ENCODE results near the gene BLMH. TPM values are rescaled to one million over a fixed set of nuclear protein-coding genes. Genes with fewer than 3 reads are reported as not detected.
A peak's percentile ranks its signal among the peaks of the same experiment; 100 is the strongest.

The BLMH gene
- total RNA-seq, 2 donors from 2014 or later = 10.8 to 13.9 TPM

- Histone ChIP-seq H3K27ac (no peak overlapping the region), H3K9me3 (no peaks in the 10 kb centered on the region), H3K36me3 (peaks cover 17% of the 10 kb centered on the region), H3K4me3 (no peak overlapping the region), H3K27me3 (no peaks in the 10 kb centered on the region), H3K4me1 (no peaks in the 10 kb centered on the region)
- no peak for DNase-seq (ENCODE audit: low spot score)
- TF ChIP-seq, protein P1, sequence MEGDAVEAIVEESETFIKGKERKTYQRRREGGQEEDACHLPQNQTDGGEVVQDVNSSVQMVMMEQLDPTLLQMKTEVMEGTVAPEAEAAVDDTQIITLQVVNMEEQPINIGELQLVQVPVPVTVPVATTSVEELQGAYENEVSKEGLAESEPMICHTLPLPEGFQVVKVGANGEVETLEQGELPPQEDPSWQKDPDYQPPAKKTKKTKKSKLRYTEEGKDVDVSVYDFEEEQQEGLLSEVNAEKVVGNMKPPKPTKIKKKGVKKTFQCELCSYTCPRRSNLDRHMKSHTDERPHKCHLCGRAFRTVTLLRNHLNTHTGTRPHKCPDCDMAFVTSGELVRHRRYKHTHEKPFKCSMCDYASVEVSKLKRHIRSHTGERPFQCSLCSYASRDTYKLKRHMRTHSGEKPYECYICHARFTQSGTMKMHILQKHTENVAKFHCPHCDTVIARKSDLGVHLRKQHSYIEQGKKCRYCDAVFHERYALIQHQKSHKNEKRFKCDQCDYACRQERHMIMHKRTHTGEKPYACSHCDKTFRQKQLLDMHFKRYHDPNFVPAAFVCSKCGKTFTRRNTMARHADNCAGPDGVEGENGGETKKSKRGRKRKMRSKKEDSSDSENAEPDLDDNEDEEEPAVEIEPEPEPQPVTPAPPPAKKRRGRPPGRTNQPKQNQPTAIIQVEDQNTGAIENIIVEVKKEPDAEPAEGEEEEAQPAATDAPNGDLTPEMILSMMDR (IDR thresholded peaks at IDR 0.05) = no peak
Measured at GRCh38 chr17:30256756-30257506, 34.8 kb downstream of the BLMH start.

- no peak for DNase-seq (ENCODE audit: low spot score)
- TF ChIP-seq, protein P1 (IDR thresholded peaks at IDR 0.05) = no peak
- Histone ChIP-seq H3K27me3 (no peaks in the 10 kb centered on the region), H3K4me3 (no peak overlapping the region), H3K36me3 (peaks cover 20% of the 10 kb centered on the region), H3K4me1 (no peaks in the 10 kb centered on the region), H3K9me3 (no peaks in the 10 kb centered on the region), H3K27ac (no peak overlapping the region)
Measured at GRCh38 chr17:30254150-30254549, 37.6 kb downstream of the BLMH start.

- no peak for DNase-seq (ENCODE audit: low spot score)
- Histone ChIP-seq H3K27ac (no peak overlapping the region), H3K27me3 (no peaks in the 10 kb centered on the region), H3K4me1 (peaks cover 0 to 5% of the 10 kb centered on the region in 2 donors), H3K4me3 (no peak overlapping the region), H3K9me3 (no peaks in the 10 kb centered on the region), H3K36me3 (peaks cover 29% of the 10 kb centered on the region)
- TF ChIP-seq, protein P1 (IDR thresholded peaks at IDR 0.05) = no peak
Measured at GRCh38 chr17:30253312-30253711, 38.4 kb downstream of the BLMH start.

DNA sequence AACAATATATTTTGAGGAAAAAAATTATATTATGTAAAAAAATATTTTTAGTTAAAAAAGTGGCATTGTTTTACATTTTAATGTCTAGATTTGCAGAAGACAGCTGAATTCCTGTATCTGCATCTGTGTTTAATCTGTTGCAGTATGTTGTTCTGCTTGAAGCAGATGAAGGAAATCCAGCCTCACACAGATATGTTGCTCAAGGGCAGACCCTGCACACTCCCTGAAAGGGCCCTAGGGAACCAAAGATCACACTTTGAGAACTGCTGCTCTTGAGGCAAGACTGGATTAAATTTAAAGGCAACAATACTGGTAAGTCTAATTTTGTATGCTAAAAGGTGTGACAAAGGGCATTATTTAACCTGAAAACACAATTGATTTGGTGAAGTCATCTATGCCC is 39.8 kb downstream of the BLMH start:
- H3K4me1 ChIP-seq = peaks cover 0 to 5% of the 10 kb centered on the region in 2 donors
- no peak overlapping the region for H3K4me3 ChIP-seq
- H3K9me3 ChIP-seq = no peaks in the 10 kb centered on the region
- H3K27ac ChIP-seq = no peak overlapping the region
- TF ChIP-seq, protein P1 (IDR thresholded peaks at IDR 0.05) = no peak
- H3K27me3 ChIP-seq = no peaks in the 10 kb centered on the region
- no peak for DNase-seq (ENCODE audit: low spot score)
- H3K36me3 ChIP-seq = peaks cover 34% of the 10 kb centered on the region

GRCh38 chr17:30249460-30249859 is 42.3 kb downstream of the BLMH start:
- Histone ChIP-seq H3K4me1 (peaks cover 0 to 5% of the 10 kb centered on the region in 2 donors), H3K27ac (no peak overlapping the region), H3K9me3 (no peaks in the 10 kb centered on the region), H3K36me3 (peaks cover 30% of the 10 kb centered on the region), H3K27me3 (no peaks in the 10 kb centered on the region), H3K4me3 (no peak overlapping the region)
- DNase-seq (ENCODE audit: low spot score) = no peak
- TF ChIP-seq, protein P1 (IDR thresholded peaks at IDR 0.05) = no peak

- TF ChIP-seq, protein P1 (IDR thresholded peaks at IDR 0.05) = no peak
- no peak overlapping the region for H3K27ac ChIP-seq
- no peaks in the 10 kb centered on the region for H3K27me3 ChIP-seq
- H3K36me3 ChIP-seq = peaks cover 30% of the 10 kb centered on the region
- H3K4me3 ChIP-seq = no peak overlapping the region
- peaks cover 0 to 5% of the 10 kb centered on the region in 2 donors for H3K4me1 ChIP-seq
- peak; percentile 71 for DNase-seq (ENCODE audit: low spot score)
- no peaks in the 10 kb centered on the region for H3K9me3 ChIP-seq
Measured at GRCh38 chr17:30248786-30249185, 43.0 kb downstream of the BLMH start.

Measured in right atrium auricular region (tissue), 2 donors.